Activated naive CD4-positive, alpha-beta T cell (primary cell): ENCODE results near the gene EMC10.

Source experiments
- DNase-seq, 4 experiments: peaks; one replicate each; lab custom pipeline; 2025; lab: John Stamatoyannopoulos, UW

The EMC10 gene

DNA sequence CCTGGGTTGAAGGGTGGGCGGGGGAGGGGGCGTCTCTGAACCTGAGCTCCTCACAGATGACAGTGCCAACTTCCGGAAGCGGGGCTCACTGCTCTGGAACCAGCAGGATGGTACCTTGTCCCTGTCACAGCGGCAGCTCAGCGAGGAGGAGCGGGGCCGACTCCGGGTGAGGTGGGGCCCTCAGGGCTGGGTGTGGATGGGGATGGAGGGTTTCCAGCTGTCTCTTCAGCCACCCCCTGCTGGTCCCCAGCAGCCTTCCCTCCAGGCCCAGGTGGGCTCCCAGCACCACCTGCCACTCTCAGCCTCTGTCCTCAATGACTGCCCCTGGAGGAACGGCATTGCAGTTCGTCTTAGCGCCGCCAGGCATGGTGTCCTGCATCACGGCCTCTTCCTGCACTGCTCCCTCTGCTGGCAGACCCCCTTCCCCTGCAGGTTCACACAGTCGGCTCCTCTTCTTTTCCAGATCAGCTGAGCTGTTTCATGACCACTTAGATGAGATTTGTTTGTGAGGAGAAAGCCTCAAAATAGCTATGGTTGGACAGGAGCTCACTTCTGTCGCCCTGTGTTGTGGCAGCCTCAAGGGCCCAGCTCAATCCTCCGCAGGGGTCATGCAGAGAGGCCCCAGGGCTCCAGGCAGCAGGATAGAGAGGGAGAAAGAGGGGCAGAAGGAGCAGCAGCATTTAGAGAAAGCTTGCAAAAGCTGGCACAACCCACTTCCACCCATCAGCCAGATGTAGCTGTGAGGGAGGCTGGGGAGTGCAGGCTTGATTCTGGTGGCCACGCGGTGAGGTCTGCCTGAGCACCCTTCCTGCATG lies 2.8 kb downstream of the EMC10 start:
- DNase-seq = peak in 1 of 4 experiments; percentile 11

DNA sequence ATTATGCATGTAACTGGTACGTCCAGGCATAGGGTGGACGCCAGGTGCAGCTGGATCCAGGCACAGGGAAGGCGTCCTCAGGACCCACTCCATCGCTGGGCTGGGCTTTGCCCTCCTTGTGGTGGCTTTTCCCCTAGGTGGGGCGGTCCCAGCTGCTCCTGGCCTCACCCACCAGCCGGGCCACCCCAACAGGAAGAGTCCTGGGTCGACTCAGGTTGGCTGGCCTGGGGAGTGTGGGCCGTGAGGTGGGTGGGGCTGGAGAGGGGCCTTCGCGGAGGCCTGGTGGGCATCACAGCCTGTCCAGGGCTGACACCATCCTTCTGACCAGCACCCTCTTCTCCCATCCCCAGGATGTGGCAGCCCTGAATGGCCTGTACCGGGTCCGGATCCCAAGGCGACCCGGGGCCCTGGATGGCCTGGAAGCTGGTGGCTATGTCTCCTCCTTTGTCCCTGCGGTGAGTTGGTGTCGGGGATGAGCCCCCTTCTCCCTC lies 3.5 kb downstream of the EMC10 start:
- no peak for DNase-seq

DNA sequence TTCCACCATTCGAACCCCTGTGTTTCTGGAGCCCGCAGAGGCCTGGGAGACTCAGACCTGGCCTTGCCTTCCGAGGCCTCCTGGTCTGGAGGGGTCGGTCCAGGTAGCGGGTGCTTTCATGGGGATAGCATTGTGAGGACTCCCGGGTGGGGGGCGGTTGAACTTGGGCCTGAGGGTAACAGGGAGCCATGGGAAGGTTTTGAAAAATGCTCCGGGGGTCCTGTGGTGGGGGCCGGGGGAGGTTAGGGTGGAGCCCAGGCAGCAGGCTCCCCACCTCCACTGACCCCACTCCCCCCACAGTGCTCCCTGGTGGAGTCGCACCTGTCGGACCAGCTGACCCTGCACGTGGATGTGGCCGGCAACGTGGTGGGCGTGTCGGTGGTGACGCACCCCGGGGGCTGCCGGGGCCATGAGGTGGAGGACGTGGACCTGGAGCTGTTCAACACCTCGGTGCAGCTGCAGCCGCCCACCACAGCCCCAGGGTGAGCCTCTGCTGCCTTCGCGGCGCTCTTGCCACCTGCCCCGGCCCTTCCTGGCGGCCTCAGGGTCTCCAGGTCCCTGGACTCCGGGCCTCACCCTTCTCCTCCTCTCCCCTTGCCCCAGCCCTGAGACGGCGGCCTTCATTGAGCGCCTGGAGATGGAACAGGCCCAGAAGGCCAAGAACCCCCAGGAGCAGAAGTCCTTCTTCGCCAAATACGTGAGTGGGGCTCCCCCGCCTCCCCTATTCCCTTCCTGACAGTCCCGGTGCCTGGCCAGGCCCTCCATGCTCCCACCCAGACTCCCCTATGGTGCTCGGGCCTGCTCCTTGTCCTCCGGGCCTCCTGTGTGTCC lies 4.2 kb downstream of the EMC10 start:
- no peak for DNase-seq

DNA sequence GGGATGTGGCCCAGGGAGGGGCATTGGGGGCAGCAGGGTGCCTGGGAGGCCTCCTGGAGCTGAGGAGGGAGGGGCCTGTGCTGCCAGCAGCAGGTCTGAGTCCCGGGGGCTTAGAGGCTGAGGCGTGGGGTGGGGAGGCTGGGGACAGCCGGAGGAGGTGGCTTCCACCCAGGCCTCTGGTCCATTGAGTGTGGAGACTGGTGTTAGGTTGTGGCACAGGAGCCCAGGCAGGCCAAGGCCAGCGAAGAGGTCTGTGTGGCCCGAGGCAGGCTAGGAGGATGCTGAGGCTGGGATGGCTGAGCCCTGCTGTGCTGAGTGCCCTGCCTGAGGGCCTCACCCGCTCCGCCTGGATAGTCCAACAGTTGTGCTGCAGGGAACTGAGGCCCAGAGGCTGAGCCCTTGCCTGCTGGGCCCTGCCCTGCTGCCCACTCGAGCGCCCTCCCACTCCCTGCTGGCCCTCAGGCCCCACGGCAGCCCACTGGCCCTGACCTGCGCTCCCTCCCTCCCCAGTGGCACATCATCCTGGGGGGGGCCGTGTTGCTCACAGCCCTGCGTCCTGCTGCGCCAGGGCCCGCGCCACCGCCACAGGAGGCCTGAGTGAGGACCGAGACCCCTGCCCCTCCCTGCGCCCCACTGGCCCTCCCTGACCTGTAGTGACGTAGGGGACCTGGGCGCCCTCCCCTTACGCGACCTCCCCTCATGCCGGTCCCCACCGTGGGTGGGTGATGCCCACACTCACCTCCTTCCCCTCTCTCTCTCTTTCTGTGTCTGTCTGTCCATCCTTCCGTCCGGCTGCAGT lies 5.2 kb downstream of the EMC10 start:
- DNase-seq = no peak

DNA sequence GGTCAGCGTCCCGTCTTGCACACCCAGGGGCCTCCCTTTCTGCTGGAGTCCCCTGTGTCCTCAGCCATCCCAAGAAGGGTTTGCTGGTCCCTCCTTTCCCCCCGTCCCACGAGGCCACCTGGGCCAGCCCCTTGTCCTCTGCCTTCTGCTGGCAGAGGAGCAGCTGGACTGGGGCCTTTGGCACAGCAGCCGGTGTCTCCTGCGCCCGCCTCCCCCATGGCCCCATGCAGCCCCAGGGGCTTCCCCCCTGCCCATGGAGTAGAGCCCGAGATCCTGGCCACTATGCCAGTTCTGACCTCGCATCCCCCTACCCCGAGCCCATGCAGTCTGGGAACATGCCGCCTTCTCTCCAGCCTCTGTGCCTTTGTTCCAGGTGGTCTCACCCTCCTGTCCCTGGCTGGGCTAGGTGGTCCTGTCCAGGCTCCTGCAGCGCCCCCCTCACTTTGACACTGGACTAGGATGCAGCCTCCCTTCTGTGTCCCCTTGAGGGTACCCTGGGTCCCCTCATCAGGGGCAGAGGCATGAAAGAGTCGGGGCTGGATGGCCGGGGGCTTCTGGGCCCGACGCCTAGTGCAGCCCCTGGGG lies 6.1 kb downstream of the EMC10 start:
- DNase-seq = no peak

DNA sequence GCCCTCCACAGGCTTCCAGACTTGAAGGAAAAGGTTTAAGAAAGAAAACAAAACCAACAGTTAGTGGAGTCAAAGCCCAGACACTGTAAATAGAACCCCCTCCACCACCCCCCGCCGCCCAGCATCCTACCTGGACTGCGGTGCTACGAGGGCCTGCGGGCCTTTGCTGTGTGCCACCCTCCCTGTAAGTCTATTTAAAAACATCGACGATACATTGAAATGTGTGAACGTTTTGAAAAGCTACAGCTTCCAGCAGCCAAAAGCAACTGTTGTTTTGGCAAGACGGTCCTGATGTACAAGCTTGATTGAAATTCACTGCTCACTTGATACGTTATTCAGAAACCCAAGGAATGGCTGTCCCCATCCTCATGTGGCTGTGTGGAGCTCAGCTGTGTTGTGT lies 6.6 kb downstream of the EMC10 start:
- no peak for DNase-seq

DNA sequence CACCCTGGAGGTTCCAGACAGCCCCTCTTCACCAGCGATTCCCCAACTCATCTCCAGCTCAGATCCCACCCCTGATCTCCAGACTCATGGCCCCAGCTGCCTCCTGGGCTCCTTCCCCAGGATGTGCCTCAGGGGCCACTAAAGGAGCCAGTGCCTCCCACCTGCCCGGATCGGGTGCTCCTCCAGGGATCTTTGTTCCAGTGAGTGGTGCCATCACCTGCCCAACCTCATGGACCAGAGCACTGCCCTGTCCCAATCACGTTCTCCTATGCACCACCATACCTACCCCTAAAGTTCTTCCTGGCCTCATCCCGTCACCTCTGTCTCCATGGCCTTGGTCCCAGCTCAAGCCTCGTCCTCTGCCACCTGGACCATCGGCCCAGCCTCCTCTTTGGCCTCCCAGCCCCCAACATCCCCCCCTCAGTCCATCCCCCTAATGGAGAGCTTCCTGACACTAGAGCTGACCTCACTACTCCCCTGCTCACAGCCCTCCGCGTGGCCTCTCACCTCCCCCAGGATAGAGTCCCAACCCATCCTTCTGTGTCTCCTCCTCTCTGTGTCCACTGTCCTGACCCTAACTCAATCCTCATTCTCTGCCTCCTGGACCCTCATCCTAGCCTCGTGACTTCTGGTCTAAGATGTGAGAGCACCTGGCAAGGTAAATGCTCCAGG lies 9.1 kb downstream of the EMC10 start:
- no peak for DNase-seq

DNA sequence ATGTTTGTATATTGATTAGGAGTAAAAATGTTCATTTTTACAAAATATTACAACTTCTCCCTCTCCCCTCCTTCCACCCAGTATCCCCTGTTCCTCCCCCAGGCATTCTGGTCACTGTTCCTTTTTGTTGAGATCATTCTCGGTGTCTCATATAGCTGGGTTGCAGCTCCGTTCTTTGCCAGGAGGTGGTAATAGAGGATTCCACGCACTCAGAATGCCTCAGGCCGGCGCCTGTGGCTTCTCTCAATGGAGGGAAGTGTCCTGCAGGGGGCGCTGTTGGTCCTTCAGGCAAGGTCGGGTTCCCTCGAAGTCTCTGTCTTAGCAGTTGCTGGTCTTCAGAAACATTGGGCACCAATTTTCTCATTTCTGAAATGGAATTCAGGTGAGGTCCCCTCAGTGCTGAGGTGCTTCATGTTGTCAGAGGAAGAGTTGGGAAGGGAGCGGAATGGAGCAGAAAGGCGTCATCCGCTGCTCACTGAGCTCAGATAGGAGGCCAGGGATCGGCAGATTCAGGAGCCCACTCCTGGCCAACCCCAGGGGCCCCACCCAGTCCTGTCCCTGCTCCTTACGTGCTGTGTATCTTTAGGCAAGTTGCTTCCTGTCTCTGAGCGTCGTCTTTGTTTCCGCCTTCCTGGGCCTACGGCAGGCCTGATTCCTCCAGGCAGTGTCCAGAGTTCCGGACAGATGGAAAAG lies 10.7 kb downstream of the EMC10 start:
- DNase-seq = peak in 1 of 4 experiments; percentile 37

DNA sequence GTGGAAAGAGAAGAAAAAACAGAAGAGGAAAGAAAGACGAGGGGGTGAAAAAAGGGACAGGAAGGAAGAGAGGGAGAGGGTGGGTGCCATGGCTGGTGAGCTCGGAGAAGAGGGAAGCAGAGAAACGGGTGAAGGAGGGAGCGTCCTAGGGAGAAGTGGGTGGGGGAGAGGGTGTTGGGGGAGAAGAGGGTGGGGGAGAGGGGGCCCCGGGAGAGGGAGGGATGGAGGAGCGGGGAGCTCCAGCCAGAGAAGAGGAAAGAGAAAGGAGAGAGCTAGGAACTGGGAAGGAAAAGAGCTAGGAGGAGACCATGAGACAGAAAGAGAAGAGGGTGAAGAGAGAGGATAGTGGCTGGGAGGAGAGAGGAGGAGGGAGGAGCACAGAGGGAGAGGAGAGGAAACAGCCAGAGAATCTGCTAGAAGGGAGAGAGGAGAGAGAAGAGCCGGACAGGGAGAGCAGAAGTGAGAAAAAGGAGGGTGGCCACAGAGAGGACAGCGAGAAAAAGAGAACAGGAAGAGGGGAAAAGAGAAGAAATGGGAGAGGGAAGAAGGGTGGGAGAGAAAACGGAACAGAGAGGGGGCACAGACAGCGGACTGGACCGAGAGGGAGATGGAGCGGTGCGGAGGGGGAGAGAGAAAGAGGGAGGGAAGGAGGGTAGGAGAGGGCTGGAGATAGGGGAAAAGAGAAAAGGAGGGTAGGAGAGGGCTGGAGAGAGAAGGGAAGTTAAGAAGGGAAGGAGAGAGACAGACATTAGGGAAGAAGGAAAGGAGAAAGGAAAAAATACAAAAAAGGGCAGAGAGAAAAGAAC lies 12.3 kb downstream of the EMC10 start:
- no peak for DNase-seq

DNA sequence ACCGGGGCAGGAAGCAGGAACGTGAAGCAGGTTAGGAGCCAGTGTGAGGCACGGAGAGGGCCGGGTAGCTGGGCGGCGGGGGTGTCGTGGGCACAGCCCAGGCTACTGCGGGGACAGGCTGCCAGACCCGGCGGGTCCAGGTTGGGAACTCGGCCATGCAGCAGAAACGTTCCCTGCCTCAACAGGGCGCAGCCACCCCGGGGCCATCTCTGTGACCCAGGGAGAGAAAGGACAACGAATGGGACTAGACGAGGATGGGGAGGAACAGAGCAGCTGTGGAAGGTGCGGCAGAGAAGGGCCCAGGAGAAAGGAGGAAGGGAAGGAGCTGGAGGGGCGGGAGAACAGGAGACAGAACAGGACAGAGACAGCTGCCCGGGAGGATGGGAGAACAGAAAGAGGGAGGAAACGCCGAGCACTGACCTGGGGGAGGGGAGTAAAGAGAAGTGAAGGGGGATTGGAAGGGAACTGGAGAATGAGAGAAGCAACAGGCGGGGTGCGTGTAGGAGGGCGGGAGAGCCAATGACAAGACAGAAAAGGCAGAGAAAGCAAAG lies 13.2 kb downstream of the EMC10 start:
- no peak for DNase-seq

DNA sequence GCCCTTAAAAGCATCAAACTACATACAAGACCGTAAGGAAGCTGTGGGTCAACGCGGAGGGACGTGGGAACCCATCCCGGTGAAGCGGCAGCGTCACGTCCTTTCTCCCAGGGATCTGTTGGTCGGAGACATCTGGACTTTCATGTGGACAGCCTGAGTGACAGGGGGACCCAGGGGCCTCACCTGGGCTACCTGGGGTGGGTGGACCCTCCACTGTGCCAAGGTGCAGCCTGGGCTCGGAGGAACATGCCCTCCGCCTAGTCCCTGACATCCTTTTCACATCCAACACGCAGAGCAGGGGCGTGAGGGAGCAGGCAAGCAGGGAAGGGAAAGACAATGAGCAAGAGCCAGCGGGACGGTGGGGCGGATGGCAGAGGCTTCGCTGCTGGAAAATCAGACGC lies 14.1 kb downstream of the EMC10 start:
- no peak for DNase-seq

DNA sequence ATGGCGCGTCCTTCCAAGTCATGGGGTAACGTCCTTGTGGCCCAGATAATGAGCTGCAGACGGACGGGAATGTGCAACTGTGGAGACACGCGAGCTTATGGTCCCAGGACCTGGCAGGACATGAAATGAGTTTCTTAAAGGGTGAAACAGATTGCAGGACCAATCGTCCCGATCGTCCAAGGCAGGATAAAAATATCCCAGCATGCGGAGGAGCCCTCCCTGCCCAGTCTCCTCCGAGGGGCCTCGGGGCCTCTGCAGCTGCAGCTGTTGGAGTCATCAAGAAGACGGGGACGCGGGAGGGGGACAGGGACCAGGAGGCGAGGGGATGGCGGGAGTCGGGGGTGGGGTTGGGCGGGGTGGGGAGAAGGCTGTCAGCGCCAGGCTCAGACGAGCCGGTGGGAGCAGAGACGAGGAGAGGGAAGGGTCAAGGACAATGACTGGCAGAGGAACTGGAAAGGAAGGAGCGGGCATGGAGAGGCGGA lies 14.7 kb downstream of the EMC10 start:
- DNase-seq = no peak

DNA sequence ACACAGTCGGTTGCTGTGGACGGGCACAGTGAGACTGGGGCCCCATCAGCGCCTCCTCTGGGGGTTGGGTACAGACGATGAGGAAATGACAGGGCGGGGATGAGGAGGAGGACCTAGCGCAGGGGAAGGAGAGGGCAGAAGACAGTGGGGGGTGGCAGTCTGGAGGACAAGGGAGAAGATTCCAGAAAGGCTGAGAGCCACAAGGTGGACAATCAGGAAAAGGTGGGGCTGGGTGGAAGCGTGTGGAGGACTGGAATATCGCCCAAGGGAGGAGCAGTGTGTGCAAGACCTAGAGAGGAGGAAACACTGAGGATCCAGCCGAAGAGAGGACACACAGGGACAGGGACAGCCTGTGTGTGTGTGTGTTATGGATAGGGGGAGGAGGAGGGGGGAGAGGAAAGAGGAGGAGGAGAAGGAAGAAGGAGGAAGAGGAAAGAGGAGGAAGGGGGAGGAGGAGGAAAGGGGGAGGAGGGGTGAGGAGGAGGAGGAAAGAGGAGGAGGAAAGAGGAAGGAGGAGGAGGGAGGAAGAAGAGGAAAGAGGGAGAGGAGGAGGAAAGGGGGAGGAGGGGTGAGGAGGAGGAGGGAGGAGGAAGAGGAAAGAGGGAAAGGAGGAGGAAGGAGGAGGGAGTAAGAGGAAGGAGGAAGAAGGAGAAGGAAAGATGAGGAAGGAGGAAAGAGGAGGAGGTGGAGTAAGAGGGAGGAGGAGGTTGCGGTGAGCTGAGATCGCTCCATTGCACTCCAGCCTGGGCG lies 16.2 kb downstream of the EMC10 start:
- peak in 1 of 4 experiments; percentile 21 for DNase-seq

DNA sequence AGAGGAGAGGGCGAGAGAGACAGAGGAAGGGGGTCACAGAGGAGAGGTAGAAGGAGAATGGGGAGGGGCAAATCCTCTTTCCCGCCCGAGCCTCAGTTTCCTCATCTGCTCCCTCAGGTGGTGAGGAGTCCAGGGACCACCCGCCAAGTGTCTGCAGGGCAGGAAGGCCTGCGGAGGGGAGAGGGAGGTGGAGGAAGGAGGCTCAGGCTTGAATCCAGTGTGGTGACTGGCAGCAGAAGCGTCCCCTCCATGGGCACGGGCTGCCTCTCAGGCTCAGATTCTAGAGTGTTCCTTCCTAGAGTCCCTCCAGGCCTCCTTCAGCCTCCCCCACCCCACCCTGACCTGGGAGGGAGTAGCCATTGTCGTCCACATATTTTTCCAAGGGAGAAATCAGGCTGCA lies 16.9 kb downstream of the EMC10 start:
- no peak for DNase-seq

DNA sequence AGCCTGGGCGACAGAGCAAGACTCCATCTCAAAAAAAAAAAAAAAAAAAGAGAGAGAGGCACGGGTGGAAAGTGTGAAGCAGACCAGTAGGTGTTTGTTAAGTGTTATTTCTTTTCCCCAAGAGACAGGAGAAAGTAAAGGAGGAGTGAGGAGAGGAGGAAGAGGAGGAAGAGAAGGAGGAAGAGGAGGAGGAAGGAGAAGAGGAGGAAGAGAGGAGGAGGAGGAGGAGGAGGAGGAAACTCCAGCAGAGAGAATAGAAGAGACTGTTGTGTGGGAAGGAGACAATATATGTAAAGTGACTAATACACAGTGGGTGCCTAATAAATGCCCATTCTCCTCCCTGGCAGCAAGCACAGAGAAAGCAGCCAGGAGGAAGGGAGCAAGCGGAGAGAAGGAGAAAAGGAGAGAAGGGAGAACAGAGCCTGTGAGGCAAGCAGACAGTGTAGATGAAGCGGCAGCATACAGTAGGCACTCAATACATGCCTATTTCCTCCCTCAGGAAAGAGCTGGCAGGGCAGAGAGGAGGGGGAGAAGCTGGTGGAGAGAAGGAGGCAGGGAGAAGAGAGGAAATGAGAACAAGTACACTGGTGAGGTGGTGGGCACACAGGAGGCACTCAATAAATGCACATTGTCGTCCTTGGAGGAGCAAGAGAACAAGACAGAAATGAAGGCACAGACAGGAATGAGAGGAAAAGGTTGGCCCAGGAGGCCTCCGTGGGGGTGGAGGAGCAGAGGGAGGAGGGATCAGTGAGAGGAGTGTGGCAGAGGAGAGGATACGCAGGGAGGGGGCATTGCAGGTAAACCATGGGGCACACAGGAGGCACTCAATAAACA lies 18.1 kb downstream of the EMC10 start:
- DNase-seq = no peak

DNA sequence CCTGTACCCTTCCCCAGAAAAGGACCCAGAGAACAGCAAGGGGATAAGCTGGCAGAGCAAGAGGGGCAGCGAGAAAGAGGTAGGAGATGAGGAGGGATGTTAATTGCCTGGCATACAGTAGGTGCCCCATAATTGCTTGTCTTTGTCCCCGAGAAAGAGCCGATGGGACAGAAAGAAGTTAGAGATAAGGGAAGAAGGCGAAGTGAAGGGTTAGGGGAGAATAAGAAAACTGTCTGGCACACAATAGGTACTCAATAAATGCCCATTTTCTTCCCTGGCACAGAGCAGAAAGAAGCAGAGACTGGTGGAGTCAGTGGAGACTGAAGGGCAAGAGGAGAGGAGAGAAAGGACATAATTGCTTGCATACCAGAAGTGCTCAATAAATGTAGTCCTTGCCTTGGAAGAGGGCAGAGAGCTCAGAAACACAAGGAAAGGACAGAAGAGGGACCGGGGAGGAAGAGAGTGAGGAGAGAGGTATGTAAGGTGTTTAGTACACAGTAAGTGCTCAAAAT lies 18.8 kb downstream of the EMC10 start:
- DNase-seq = no peak

DNA sequence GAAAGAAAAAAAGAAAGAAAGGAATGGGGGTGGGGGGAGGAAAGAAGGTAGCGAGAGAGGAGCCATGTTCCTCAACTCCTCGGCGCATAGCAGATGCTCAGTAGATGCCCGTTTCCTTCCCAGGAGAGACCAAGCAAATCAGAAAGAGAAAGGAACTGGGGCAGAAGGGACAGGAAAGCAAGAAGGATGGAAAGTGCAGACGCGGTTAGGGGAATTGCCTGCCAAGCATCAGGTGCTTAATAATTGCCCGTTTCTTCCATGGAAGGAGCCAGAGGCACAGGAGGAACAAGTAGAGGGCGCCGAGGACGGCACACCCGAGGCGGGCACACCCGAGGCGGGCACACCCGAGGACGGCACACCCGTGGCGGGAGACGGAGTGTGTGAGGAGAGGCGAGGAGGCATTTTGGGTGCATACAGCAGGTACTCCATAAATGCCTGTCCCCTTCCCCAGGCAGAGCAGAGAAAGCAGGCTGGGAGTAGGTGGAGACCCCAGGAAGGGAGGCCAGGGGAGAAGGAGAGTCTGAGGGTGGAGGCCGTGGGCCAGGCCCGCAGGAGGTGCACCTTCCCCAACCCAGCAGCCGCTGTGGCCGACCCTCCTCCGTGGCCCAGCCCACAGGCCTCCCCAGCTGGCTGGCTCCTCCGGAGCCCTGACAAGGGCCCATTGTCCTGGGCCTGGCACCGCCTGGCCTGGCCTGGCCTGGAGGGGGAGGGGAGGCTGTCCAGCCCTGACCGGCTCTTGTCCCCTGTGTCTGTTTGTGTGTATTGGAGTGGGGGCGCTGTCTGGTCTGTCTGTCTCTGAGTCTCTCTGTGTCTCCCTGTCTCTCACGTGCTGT lies 20.1 kb downstream of the EMC10 start:
- DNase-seq = no peak
